Esophagus muscularis mucosa (tissue), 3 donors: Measurements from ENCODE around the gene CTNS.

Experiments used
- CTCF ChIP-seq, 3 experiments: fragments of 200-600 bp in 2 of 3; fragments of 450-650 bp in 1 of 3; sonication (generic) in 2 of 3; IDR thresholded peaks; one replicate each; pipeline ENCODE4 v1.5.1; 2017 to 2019; ENCODE audit warnings: antibody characterized with exemption in 3 of 3, mild to moderate bottlenecking in 2 of 3, moderate library complexity in 1 of 3
- POLR2A ChIP-seq: fragments of 450-650 bp; IDR thresholded peaks from one replicate; pipeline ENCODE4 v1.6.1; 2017; ENCODE audit warnings: antibody characterized with exemption, moderate library complexity, mild to moderate bottlenecking, low read depth
- POLR2AphosphoS5 ChIP-seq, 2 donors: sonication (generic); formaldehyde crosslinking; IDR thresholded peaks; one replicate each; pipeline ENCODE4 v1.6.1; 2017; ENCODE audit warnings: antibody characterized with exemption in 2 of 2

GRCh38 chr17:3693141-3693540, 56.6 kb downstream of the CTNS start:
- TF ChIP-seq POLR2A (no peak), CTCF (IDR thresholded peaks at IDR 0.05) (no peak), POLR2AphosphoS5 (IDR thresholded peaks at IDR 0.05) (no peak)
